HEK293 (cell line): Measurements from ENCODE around the gene CPLX3.

Experiments used
- KLF10 ChIP-seq: fragments of 450-650 bp; IDR thresholded peaks from 2 replicates; pipeline ENCODE4 v1.5.1; 2018; ENCODE audit warnings: missing biosample characterization, mild to moderate bottlenecking, missing genetic modification characterization
- MEIS1 ChIP-seq: sonication (generic); formaldehyde crosslinking; IDR thresholded peaks from 2 replicates; pipeline ENCODE4 v1.8.1; 2022; ENCODE audit warnings: missing genetic modification reagents, mild to moderate bottlenecking, borderline replicate concordance
- MYNN ChIP-seq: fragments of 450-650 bp; formaldehyde crosslinking; IDR thresholded peaks from 2 replicates; pipeline ENCODE4 v1.5.1; 2016; ENCODE audit warnings: missing biosample characterization, missing genetic modification characterization, borderline replicate concordance
- ZNF169 ChIP-seq: fragments of 450-650 bp; formaldehyde crosslinking; IDR thresholded peaks from 2 replicates; pipeline ENCODE4 v1.5.1; 2016; ENCODE audit warnings: missing biosample characterization, missing genetic modification characterization
- ZNF423 ChIP-seq: fragments of 450-650 bp; formaldehyde crosslinking; IDR thresholded peaks from 2 replicates; pipeline ENCODE4 v1.5.1; 2016; ENCODE audit warnings: missing biosample characterization, missing genetic modification characterization
- ZSCAN23 ChIP-seq: fragments of 450-650 bp; formaldehyde crosslinking; IDR thresholded peaks from 2 replicates; pipeline ENCODE4 v1.5.1; 2016; ENCODE audit warnings: missing biosample characterization, missing genetic modification characterization
- TF ChIP-seq, protein P1 (sequence below): fragments of 450-650 bp; formaldehyde crosslinking; IDR thresholded peaks from 2 replicates; pipeline ENCODE4 v1.5.1; 2016; ENCODE audit warnings: missing biosample characterization, missing genetic modification characterization
- TF ChIP-seq, protein P2 (sequence below): fragments of 450-650 bp; formaldehyde crosslinking; IDR thresholded peaks from 2 replicates; pipeline ENCODE4 v1.5.1; 2017; ENCODE audit warnings: missing biosample characterization, missing genetic modification characterization
- TF ChIP-seq, protein P3 (sequence below): fragments of 450-650 bp; formaldehyde crosslinking; IDR thresholded peaks from 2 replicates; pipeline ENCODE4 v1.5.1; 2016; ENCODE audit warnings: missing biosample characterization, missing genetic modification characterization

DNA sequence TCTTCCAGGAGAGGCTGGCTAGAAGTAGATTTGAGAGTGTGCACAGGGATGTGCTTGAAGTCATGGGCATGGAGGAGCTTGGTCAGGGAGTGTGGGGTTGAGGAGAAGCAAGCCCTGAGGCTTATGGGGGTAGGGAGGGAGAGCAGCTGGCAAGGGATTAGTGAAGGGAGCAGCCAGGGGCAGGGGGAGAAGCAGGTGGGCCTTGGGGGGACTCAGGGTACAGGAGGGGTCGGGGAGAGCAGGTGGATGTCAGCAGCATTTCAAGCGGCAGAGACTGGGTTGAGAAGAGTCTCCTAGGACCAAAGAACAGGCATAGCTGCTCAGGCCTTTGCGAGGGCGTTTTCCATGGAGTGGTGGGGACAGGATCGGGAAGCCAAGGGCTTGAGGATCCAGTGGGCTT is 17.2 kb upstream of the CPLX3 start:
- no peak for TF ChIP-seq KLF10 (tag by site-specific recombination)
- TF ChIP-seq, protein P1, sequence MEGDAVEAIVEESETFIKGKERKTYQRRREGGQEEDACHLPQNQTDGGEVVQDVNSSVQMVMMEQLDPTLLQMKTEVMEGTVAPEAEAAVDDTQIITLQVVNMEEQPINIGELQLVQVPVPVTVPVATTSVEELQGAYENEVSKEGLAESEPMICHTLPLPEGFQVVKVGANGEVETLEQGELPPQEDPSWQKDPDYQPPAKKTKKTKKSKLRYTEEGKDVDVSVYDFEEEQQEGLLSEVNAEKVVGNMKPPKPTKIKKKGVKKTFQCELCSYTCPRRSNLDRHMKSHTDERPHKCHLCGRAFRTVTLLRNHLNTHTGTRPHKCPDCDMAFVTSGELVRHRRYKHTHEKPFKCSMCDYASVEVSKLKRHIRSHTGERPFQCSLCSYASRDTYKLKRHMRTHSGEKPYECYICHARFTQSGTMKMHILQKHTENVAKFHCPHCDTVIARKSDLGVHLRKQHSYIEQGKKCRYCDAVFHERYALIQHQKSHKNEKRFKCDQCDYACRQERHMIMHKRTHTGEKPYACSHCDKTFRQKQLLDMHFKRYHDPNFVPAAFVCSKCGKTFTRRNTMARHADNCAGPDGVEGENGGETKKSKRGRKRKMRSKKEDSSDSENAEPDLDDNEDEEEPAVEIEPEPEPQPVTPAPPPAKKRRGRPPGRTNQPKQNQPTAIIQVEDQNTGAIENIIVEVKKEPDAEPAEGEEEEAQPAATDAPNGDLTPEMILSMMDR (tag by site-specific recombination), result no peak
- no peak for TF ChIP-seq ZNF423 (tag by site-specific recombination)
- TF ChIP-seq, protein P2, sequence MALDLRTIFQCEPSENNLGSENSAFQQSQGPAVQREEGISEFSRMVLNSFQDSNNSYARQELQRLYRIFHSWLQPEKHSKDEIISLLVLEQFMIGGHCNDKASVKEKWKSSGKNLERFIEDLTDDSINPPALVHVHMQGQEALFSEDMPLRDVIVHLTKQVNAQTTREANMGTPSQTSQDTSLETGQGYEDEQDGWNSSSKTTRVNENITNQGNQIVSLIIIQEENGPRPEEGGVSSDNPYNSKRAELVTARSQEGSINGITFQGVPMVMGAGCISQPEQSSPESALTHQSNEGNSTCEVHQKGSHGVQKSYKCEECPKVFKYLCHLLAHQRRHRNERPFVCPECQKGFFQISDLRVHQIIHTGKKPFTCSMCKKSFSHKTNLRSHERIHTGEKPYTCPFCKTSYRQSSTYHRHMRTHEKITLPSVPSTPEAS (tag by site-specific recombination), result no peak
- TF ChIP-seq, protein P3, sequence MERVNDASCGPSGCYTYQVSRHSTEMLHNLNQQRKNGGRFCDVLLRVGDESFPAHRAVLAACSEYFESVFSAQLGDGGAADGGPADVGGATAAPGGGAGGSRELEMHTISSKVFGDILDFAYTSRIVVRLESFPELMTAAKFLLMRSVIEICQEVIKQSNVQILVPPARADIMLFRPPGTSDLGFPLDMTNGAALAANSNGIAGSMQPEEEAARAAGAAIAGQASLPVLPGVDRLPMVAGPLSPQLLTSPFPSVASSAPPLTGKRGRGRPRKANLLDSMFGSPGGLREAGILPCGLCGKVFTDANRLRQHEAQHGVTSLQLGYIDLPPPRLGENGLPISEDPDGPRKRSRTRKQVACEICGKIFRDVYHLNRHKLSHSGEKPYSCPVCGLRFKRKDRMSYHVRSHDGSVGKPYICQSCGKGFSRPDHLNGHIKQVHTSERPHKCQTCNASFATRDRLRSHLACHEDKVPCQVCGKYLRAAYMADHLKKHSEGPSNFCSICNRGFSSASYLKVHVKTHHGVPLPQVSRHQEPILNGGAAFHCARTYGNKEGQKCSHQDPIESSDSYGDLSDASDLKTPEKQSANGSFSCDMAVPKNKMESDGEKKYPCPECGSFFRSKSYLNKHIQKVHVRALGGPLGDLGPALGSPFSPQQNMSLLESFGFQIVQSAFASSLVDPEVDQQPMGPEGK (tag by site-specific recombination), result no peak
- TF ChIP-seq MEIS1, result no peak
- TF ChIP-seq ZNF169 (tag by site-specific recombination), result no peak
- no peak for TF ChIP-seq MYNN (tag by site-specific recombination)
- no peak for TF ChIP-seq ZSCAN23
